RWPE2 (cell line): Measurements from ENCODE around the gene CABYR.
"Not testable (repeated sequence)": the region's sequence is repeated elsewhere in the genome, so short reads cannot be mapped to it uniquely, and the experiment has no call there.

Experiments
- ATAC-seq: fragments of 200-7000 bp; cut with Tn5 transposase; 3 replicates; pipeline ENCODE4 v1.9.1; 2021; ENCODE audit warnings: low read depth
- DNase-seq: peaks from one replicate; pipeline ENCODE4 v3.0.0-alpha.2; 2020; ENCODE audit warnings: low spot score
- H3K27ac ChIP-seq: fragments of 450-650 bp; 2 replicates; pipeline ENCODE4 v1.5.1; 2017; ENCODE audit warnings: mild to moderate bottlenecking; ENCODE audit not compliant: poor library complexity, severe bottlenecking
- H3K27me3 ChIP-seq: fragments of 250-450 bp; sonication (Bioruptor Pico); 2 replicates; pipeline ENCODE4 v1.5.1; 2021; ENCODE audit warnings: mild to moderate bottlenecking, moderate library complexity; ENCODE audit not compliant: insufficient read depth, poor library complexity, severe bottlenecking
- H3K36me3 ChIP-seq: fragments of 250-450 bp; sonication (Bioruptor Pico); 2 replicates; pipeline ENCODE4 v1.5.1; 2020; ENCODE audit warnings: low read depth, mild to moderate bottlenecking, moderate library complexity
- H3K4me1 ChIP-seq: fragments of 250-450 bp; sonication (Bioruptor Pico); 2 replicates; pipeline ENCODE4 v1.5.1; 2021; ENCODE audit warnings: mild to moderate bottlenecking, moderate library complexity; ENCODE audit not compliant: insufficient read depth, poor library complexity, severe bottlenecking
- H3K4me3 ChIP-seq: fragments of 250-450 bp; sonication (Bioruptor Pico); 2 replicates; pipeline ENCODE4 v1.5.1; 2021; ENCODE audit warnings: mild to moderate bottlenecking, moderate library complexity; ENCODE audit not compliant: severe bottlenecking
- H3K9me3 ChIP-seq: fragments of 250-450 bp; sonication (Bioruptor Pico); 2 replicates; pipeline ENCODE4 v1.5.1; 2021; ENCODE audit warnings: mild to moderate bottlenecking, moderate library complexity; ENCODE audit not compliant: severe bottlenecking
- CTCF ChIP-seq: fragments of 450-650 bp; IDR thresholded peaks from one replicate; pipeline ENCODE4 v1.5.1; 2017; ENCODE audit warnings: mild to moderate bottlenecking, moderate library complexity; ENCODE audit not compliant: poor library complexity, severe bottlenecking

CABYR gene

GRCh38 chr18:24140697-24141096 is 1.8 kb downstream of the CABYR start:
- Histone ChIP-seq H3K4me3 (no peak overlapping the region), H3K36me3 (no peaks in the 10 kb centered on the region), H3K27ac (no peak overlapping the region), H3K4me1 (no peaks in the 10 kb centered on the region), H3K27me3 (no peaks in the 10 kb centered on the region), H3K9me3 (no peaks in the 10 kb centered on the region)
- ATAC-seq (no peak), DNase-seq (no peak)
- no peak for TF ChIP-seq CTCF

GRCh38 chr18:24142376-24142775 is 3.5 kb downstream of the CABYR start:
- Histone ChIP-seq H3K4me1 (no peaks in the 10 kb centered on the region), H3K36me3 (no peaks in the 10 kb centered on the region), H3K27ac (no peak overlapping the region), H3K4me3 (no peak overlapping the region), H3K9me3 (no peaks in the 10 kb centered on the region), H3K27me3 (no peaks in the 10 kb centered on the region)
- no peak for DNase-seq
- no peak for TF ChIP-seq CTCF
- ATAC-seq = no peak

- H3K9me3 ChIP-seq, DNase-seq, H3K27ac ChIP-seq, H3K27me3 ChIP-seq, ATAC-seq, H3K4me3 ChIP-seq, H3K4me1 ChIP-seq, H3K36me3 ChIP-seq: not testable (repeated sequence)
These were observed 10.7 kb downstream of the CABYR start for GRCh38 chr18:24149591-24149990.

GRCh38 chr18:24153397-24153796 is 14.5 kb downstream of the CABYR start:
- no peaks in the 10 kb centered on the region for H3K27me3 ChIP-seq
- no peaks in the 10 kb centered on the region; the same call in 1 of the 2 replicates for H3K36me3 ChIP-seq
- no peak for TF ChIP-seq CTCF
- H3K9me3 ChIP-seq = no peaks in the 10 kb centered on the region
- no peaks in the 10 kb centered on the region for H3K4me1 ChIP-seq
- ATAC-seq (no peak), DNase-seq (no peak)
- H3K27ac ChIP-seq = no peak overlapping the region
- H3K4me3 ChIP-seq = no peak overlapping the region

- DNase-seq (no peak), ATAC-seq (no peak)
- H3K9me3 ChIP-seq = no peaks in the 10 kb centered on the region
- no peaks in the 10 kb centered on the region for H3K27me3 ChIP-seq
- peaks cover 5% of the 10 kb centered on the region; the same call in 1 of the 2 replicates for H3K36me3 ChIP-seq
- no peak for TF ChIP-seq CTCF
- H3K27ac ChIP-seq = no peak overlapping the region
- no peaks in the 10 kb centered on the region for H3K4me1 ChIP-seq
- H3K4me3 ChIP-seq = no peak overlapping the region
These were observed 19.0 kb downstream of the CABYR start for GRCh38 chr18:24157855-24158254.
